ENCODE results near the gene DEGS2.
"Not testable (repeated sequence)": the region's sequence is repeated elsewhere in the genome, so short reads cannot be mapped to it uniquely, and the experiment has no call there.

DEGS2 gene

DNA sequence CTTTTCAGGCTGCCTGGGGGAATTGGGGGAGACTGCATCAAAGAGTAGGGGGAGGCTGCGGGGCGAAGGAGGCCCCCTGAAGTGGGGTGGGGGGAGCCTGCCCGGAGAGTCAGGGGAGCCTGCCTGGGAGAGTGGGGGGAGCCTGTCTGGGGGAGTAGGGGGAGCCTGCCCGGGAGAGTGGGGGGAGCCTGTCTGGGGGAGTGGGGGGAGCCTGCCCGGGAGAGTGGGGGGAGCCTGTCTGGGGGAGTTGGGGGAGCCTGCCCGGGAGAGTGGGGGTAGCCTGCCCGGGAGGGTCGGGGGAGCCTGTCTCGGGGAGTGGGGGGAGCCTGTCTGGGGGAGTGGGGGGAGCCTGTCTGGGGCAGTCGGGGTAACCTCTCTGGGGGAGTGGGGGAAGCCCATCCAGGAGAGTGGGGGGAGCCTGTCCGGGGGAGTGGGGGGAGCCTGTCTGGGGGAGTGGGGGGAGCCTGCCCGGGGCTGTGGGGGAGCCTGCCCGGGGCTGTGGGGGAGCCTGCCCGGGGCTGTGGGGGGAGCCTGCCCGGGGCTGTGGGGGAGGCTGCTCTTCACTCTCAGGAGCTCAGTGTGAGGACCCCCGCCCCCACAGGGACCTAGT is 6.5 kb upstream of the DEGS2 start:
- TF ChIP-seq ZNF384 (IDR thresholded peaks at IDR 0.05) = no peak
- POLR2A ChIA-PET = interaction anchor here (1.0 kb wide), 1 partner anchor 27 kb away, joined by 5 read pairs; no protein-coding TSS in a partner anchor
- DNase-seq (ENCODE audit: extremely low spot score) = no peak
- CTCF ChIA-PET = no interaction called here

DNA sequence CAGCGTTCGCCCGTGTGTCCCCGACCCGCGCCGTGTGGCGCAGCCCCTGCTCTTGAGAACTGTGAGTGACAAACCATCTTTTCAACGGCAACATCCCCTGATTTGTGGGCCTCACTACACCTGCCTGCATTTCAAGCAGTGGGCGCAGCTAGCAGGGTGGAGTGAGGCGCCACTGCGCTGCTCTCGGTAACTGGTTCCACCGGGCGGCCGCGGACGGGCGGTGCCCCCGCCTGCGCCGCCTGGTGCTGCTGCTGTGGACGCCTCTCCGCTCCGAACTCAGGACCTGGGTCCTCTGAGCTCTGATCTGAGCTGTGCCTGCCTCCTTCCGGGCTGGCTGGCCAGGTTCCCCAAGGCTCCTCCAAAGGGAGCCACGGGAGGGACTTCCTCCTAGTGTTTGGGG is 5.9 kb upstream of the DEGS2 start:
- CTCF ChIA-PET = no interaction called here
- TF ChIP-seq FOXM1 (IDR thresholded peaks at IDR 0.05; ENCODE audit: borderline replicate concordance) (no peak), HDGF (IDR thresholded peaks at IDR 0.05; ENCODE audit: borderline replicate concordance) (no peak), CTBP1 (IDR thresholded peaks at IDR 0.05; ENCODE audit: borderline replicate concordance) (no peak), SUZ12 (IDR thresholded peaks at IDR 0.05) (no peak), FOXA1 (IDR thresholded peaks at IDR 0.05) (no peak), FOXK2 (IDR thresholded peaks at IDR 0.05) (no peak)
- DNase-seq (ENCODE audit: extremely low spot score) = no peak
- POLR2A ChIA-PET = interaction anchor here (1.0 kb wide), 1 partner anchor 27 kb away, joined by 5 read pairs; no protein-coding TSS in a partner anchor

DNA sequence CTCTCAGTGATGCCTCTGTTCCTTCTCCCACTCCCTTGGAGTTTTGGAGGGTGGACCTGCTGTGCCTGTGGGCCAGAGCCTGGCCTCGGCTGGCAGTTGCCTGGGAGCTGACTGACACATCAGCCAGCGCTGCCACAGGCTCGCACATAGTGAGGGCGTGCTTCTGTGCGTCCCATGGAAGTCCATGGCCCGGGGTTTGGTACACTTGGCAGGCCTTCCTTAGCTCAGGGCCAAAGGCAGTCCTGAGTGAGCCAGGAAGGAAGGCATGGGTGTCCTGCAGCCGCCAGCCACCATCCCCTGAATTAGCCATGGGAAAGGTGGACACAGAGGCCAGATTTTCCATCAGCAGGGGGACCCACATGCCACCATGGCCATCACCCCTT is 1.1 kb upstream of the DEGS2 start:
- CTCF ChIA-PET = no interaction called here
- TF ChIP-seq ARNT (IDR thresholded peaks at IDR 0.05) (no peak), FOXK2 (IDR thresholded peaks at IDR 0.05) (no peak), SUZ12 (IDR thresholded peaks at IDR 0.05) (no peak), L3MBTL2 (conservative IDR thresholded peaks at IDR 0.05) (no peak)
- TF ChIP-seq, protein P1, sequence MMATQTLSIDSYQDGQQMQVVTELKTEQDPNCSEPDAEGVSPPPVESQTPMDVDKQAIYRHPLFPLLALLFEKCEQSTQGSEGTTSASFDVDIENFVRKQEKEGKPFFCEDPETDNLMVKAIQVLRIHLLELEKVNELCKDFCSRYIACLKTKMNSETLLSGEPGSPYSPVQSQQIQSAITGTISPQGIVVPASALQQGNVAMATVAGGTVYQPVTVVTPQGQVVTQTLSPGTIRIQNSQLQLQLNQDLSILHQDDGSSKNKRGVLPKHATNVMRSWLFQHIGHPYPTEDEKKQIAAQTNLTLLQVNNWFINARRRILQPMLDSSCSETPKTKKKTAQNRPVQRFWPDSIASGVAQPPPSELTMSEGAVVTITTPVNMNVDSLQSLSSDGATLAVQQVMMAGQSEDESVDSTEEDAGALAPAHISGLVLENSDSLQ (IDR thresholded peaks at IDR 0.05) = no peak
- POLR2A ChIA-PET = no interaction called here
- no peak for DNase-seq (ENCODE audit: extremely low spot score)

DNA sequence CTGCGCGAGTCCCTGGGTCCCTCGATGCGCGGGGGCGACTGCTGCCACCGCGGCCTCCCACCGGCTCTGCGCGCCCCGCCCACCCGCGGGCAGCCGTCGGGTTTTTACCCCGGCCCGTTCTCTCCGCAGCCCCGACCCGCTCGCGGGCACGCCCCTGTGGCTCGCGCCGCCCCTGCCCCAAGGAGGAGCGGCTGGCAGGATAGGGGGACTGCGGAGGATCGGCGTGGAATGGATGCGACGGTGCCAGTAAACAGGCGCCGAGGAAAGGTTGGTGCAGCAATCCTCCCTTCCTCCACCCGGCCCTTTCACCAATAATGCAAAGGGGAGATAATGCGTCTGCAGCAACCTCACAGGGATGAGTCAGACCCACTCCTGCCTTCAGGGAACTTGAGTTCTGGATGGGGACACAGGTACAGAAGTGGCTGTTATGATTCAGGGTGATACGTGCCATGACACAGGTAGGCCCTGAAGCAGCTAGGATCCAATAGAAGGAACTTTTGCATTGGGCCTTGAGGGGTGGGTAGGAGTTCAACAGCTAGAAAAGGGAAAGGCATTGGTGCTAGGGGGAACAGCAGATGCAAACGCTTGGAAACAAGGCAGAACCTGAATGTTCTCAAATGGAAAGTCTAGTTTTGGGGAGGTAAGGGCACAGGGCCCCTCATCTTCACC is 554 bp upstream of the DEGS2 start:
- POLR2A ChIA-PET = no interaction called here
- CTCF ChIA-PET = no interaction called here
- TF ChIP-seq LEF1 (IDR thresholded peaks at IDR 0.05; ENCODE audit: borderline replicate concordance) = no peak
- no peak for TF ChIP-seq SP1 (IDR thresholded peaks at IDR 0.05)
- no peak for TF ChIP-seq ZNF384 (IDR thresholded peaks at IDR 0.05)
- TF ChIP-seq, protein P1 (IDR thresholded peaks at IDR 0.05) = no peak
- no peak for TF ChIP-seq NFRKB (IDR thresholded peaks at IDR 0.05)
- TF ChIP-seq L3MBTL2 (conservative IDR thresholded peaks at IDR 0.05) = no peak
- no peak for TF ChIP-seq FOXM1 (IDR thresholded peaks at IDR 0.05; ENCODE audit: borderline replicate concordance)
- TF ChIP-seq FOXA1 (IDR thresholded peaks at IDR 0.05) = no peak
- no peak for TF ChIP-seq FOXK2 (IDR thresholded peaks at IDR 0.05)
- no peak for TF ChIP-seq TARDBP (IDR thresholded peaks at IDR 0.05)
- TF ChIP-seq CTBP1 (IDR thresholded peaks at IDR 0.05; ENCODE audit: borderline replicate concordance) = no peak
- no peak for TF ChIP-seq ELF4 (IDR thresholded peaks at IDR 0.05)
- no peak for TF ChIP-seq SUZ12 (IDR thresholded peaks at IDR 0.05)
- TF ChIP-seq HDGF (IDR thresholded peaks at IDR 0.05; ENCODE audit: borderline replicate concordance) = no peak
- no peak for TF ChIP-seq BHLHE40 (IDR thresholded peaks at IDR 0.05; ENCODE audit: borderline replicate concordance)
- TF ChIP-seq ARNT (IDR thresholded peaks at IDR 0.05) = no peak
- DNase-seq (ENCODE audit: extremely low spot score) = no peak

DNA sequence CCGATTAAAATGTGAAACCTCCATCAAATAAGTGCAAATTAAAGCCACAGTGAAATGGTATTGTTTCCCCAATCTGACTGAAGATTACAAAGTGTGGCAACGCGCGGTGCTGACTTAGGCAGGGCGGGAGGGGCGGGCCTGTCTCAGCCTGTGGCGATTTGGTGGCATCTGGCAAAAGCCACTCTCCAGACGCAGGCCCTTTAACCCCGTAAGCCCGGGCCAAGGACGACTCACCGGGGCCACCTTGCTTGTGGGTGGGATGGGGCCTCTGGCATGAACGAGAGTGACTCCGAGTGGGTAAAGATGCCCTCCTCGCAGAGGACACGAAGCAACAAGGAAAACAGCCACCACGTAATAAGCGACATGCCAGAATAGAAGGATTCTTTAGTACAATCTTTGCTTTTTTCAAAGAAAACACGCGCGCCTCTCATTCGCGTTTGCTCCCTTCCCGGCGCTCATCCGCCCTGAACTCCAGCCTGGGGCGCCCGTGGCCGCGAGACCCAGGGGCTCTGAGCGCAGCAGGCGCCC is 815 bp downstream of the DEGS2 start:
- TF ChIP-seq FOXK2 (IDR thresholded peaks at IDR 0.05) (no peak), ZNF384 (IDR thresholded peaks at IDR 0.05) (no peak), ELF4 (IDR thresholded peaks at IDR 0.05) (no peak), BHLHE40 (IDR thresholded peaks at IDR 0.05; ENCODE audit: borderline replicate concordance) (no peak), LEF1 (IDR thresholded peaks at IDR 0.05; ENCODE audit: borderline replicate concordance) (no peak), ARNT (IDR thresholded peaks at IDR 0.05) (no peak), FOXM1 (IDR thresholded peaks at IDR 0.05; ENCODE audit: borderline replicate concordance) (no peak), HDGF (IDR thresholded peaks at IDR 0.05; ENCODE audit: borderline replicate concordance) (no peak), L3MBTL2 (conservative IDR thresholded peaks at IDR 0.05) (no peak), NFRKB (IDR thresholded peaks at IDR 0.05) (no peak), CTBP1 (IDR thresholded peaks at IDR 0.05; ENCODE audit: borderline replicate concordance) (no peak), TARDBP (IDR thresholded peaks at IDR 0.05) (no peak), SUZ12 (IDR thresholded peaks at IDR 0.05) (no peak), SP1 (IDR thresholded peaks at IDR 0.05) (no peak), FOXA1 (IDR thresholded peaks at IDR 0.05) (no peak)
- TF ChIP-seq, protein P1 (IDR thresholded peaks at IDR 0.05) = no peak
- DNase-seq (ENCODE audit: extremely low spot score) = no peak
- CTCF ChIA-PET = no interaction called here
- POLR2A ChIA-PET = no interaction called here

DNA sequence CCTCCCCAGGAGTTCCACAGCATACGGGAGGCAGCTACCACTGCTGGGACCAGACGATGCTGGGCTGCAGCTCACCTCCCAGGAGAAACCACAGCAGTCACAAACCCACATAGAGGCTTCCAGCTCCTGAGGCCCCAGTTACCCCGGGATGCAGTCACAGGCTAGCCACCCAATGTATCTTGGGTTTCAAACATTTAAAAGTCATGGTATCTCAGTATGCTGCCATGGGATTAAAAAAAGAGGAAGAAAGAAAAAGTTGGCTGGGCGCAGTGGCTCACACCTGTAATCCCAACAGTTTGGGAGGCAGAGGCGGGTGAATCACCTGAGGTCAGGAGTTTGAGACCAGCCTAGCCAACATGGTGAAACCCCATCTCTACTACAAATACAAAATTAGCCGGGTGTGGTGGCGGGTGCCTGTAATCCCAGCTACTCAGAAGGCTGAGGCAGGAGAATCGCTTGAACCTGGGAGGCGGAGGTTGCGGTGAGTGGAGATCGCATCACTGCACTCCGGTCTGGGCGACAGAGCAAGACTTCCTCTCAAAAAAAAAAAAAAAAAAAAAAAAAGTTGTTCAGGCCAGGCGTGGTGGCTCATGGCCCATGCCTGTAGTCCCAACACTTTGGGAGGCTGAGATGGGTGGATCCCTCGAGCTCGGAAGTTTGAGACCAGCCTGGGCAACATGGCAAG is 1.8 kb downstream of the DEGS2 start:
- CTCF ChIA-PET; DNase-seq (ENCODE audit: extremely low spot score); POLR2A ChIA-PET: not testable (repeated sequence)

Data from HEK293T (cell line).